HG03159 (cell line): ENCODE data around the gene EIF4A3.
A peak's percentile ranks its signal among the peaks of the same experiment; 100 is the strongest.
"Not testable (repeated sequence)": the region's sequence is repeated elsewhere in the genome, so short reads cannot be mapped to it uniquely, and the experiment has no call there.

Source experiments
- ATAC-seq: cut with Tn5 transposase; IDR thresholded peaks from one replicate; pipeline ENCODE4 v1.9.1; 2021; ENCODE audit warnings: mild to moderate bottlenecking, moderate library complexity; ENCODE audit not compliant: unreplicated experiment

EIF4A3 gene

DNA sequence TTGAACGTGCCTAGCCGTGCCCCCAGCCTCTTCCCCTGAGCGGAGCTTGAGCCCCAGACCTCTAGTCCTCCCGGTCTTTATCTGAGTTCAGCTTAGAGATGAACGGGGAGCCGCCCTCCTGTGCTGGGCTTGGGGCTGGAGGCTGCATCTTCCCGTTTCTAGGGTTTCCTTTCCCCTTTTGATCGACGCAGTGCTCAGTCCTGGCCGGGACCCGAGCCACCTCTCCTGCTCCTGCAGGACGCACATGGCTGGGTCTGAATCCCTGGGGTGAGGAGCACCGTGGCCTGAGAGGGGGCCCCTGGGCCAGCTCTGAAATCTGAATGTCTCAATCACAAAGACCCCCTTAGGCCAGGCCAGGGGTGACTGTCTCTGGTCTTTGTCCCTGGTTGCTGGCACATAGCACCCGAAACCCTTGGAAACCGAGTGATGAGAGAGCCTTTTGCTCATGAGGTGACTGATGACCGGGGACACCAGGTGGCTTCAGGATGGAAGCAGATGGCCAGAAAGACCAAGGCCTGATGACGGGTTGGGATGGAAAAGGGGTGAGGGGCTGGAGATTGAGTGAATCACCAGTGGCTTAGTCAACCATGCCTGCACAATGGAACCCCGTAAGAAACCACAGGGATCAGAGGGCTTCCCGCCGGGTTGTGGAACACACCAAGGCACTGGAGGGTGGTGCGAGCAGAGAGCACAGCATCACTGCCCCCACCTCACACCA, 44.8 kb downstream of the EIF4A3 start:
- peak; percentile 22 for ATAC-seq

DNA sequence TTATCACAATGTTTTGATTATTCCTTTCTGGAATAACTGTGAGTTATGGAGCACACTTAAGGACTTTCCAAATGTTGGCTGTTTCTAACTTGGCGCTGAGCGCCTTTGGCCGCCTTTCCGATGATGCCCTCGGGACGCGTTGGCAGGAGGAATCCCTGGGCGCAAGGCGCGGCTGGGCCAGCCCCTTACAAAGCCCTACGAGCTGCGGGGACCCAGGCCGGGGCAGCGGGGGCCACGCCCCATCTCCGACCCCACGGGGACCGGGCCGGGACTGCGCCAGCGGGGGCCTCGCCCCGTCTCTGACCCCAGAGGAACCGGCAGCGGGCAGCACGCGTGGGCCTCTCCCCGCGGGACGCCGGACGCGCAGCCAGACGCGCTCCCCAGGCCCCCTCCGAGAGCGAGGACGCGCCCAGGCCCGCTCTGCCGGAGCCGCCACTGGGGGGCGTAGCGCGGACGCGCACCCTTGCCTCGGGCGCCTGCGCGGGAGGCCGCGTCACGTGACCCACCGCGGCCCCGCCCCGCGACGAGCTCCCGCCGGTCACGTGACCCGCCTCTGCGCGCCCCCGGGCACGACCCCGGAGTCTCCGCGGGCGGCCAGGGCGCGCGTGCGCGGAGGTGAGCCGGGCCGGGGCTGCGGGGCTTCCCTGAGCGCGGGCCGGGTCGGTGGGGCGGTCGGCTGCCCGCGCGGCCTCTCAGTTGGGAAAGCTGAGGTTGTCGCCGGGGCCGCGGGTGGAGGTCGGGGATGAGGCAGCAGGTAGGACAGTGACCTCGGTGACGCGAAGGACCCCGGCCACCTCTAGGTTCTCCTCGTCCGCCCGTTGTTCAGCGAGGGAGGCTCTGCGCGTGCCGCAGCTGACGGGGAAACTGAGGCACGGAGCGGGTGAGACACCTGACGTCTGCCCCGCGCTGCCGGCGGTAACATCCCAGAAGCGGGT, 45.6 kb downstream of the EIF4A3 start, which contains the start of gene GAA:
Gene GAA (plus strand): TSS at position 571 of the 935 bp plus-strand sequence. CDS start 3,006 bp downstream, outside the sequence.
- ATAC-seq, result peak; percentile 74

- ATAC-seq, result no peak
Observed at GRCh38 chr17:80100035-80100323, 46.9 kb downstream of the EIF4A3 start.

DNA sequence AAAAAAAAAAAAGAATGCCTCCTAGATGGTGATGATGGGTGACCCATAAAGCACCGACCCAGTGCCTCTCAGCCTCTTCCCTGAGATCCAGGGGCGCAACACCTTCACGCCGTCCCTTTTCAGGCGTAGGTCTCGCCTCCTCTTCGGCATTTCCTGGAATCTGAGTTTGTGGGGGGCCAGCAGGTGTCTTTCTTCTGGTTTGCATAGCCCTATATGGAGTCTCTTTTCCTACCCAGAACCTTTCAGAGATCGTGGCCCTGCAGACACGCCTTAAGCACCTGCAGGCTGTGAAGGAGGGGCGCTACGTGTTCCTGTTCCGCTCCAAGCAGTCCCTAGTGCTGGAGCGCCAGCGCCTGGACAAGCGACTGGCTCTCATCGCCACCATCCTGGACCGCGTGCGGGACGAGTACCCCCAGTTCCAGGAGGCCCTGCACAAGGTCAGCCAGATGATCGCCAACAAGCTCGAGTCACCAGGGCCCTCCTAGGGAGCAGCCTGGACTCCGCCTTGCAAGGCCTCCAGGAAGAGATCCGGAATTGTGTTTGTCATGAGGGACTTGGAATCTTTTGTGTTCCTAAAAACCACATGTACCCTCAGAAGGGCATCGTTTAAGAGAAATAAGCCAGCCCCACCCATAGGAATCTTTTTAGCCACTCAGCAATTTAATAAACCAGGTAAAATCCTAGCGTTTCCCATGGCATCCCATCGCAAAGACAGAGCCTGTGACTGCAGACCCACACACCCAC, 47.5 kb downstream of the EIF4A3 start:
- no peak for ATAC-seq

DNA sequence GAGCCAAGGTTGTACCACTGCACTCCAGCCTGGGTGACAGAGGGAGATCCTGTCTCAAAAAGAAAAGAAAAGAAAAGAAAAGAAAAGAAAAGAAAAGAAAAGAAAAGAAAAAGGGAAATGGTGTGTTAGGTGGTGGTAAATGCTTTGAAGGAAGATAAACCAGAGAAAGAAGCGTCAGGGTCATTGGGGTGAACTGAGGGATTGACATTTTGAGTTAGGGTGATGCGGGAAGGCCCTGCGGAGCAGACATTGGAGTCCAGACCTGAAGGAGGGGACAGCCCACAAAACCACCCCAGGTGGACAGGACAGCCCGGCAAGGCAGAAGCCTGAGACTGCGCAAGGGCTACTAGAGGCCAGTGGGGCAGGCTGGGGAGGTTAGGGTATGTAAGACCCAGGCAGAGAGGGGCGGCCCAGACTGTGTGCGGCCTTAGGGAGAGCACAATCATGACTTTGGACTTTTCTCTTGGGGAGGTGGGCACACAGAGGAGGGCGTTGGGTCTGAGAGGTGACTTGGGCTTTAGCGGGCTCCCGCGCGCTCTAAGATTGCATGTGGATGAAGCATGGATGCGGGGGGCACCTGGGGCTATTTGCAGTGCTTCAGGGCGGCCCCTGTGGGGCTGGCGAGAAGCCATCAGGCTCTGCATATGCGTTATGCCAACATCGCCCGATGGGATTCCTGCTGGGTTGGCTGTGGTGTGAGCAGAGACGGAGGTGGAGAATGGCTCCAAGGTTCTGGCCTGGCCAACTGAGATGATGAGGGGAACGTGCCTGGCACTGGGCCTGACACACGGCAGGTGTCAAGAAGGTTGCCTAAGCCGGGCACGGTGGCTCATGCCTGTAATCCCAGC, 48.9 kb downstream of the EIF4A3 start:
- ATAC-seq, result no peak

GRCh38 chr17:80097127-80097621, 49.8 kb downstream of the EIF4A3 start:
- no peak for ATAC-seq

GRCh38 chr17:80096561-80097021, 50.3 kb downstream of the EIF4A3 start:
- ATAC-seq, result no peak

- ATAC-seq, result no peak
Observed at GRCh38 chr17:80095844-80096475, 51.0 kb downstream of the EIF4A3 start.

GRCh38 chr17:80095038-80095843, 51.7 kb downstream of the EIF4A3 start:
- ATAC-seq, result no peak

- no peak for ATAC-seq
Observed at GRCh38 chr17:80092959-80093358, 54.0 kb downstream of the EIF4A3 start.

GRCh38 chr17:80091376-80091775, 55.6 kb downstream of the EIF4A3 start:
- ATAC-seq, result no peak

GRCh38 chr17:80090164-80090563, 56.8 kb downstream of the EIF4A3 start:
- ATAC-seq, result not testable (repeated sequence)

GRCh38 chr17:80089762-80090161, 57.2 kb downstream of the EIF4A3 start:
- ATAC-seq, result no peak

GRCh38 chr17:80087346-80088265, 59.3 kb downstream of the EIF4A3 start:
- no peak for ATAC-seq

DNA sequence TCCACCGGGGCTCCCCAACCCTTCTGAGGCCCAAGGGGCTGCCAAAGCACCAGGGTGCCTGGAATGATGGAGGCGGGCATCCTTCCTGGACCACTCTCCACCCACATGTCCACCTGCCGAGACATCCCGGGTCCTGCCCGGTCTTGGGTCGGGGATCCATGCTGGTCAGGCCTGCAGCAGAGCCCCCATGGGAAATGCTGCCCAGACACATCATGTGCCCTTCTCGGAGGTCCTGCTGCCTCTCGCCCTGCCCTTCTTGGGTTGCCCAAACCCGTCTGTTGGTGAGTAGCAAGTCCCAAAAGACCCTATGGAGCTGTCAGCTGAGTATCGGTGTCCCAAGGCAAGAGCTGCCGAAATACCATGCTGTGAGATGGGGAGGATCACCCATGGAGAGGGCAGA, 60.3 kb downstream of the EIF4A3 start:
- no peak for ATAC-seq

- ATAC-seq, result no peak
Observed at GRCh38 chr17:80086081-80086480, 60.8 kb downstream of the EIF4A3 start.

DNA sequence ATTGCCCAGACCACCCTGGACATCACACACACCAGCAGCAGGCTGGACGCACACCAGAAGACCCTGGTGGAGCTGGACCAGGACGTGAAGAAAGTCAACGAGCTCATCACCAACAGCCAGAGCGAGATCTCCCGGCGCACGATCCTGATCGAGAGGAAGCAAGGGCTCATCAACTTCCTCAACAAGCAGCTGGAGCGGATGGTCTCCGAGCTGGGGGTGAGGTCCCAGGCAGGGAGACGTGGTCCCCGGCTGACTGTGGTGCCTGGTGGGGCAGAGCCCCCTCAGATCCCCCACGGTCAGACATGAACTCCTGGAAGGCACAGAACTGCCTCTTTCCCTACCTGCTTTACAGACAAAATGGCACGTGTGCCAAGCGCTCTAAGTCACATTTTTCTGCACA, 62.2 kb downstream of the EIF4A3 start:
- no peak for ATAC-seq
